Putamen (tissue), 1 donor: ENCODE measurements around the gene BBS5.

Source experiments
- DNase-seq: peaks from one replicate; pipeline ENCODE4 v3.0.0-alpha.2; 2016; ENCODE audit warnings: low spot score

The BBS5 gene

DNA sequence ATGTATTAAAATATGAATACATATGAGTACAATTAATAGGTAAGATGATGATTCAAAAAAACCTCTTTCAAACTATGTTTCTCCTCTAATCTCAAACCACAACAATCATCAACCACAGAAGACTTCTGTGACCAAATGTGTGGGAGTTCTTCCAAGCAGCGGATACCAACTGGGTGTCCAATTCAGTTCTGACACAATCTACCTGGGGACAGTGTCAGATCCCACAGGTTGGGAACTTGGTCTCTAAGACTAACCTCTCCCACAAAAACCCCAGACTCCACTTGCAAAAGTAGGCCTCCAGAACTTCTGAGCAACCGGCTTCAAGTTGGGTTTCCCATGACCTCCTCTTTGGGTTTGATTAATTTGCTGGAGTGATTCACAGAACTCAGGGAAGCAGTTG is 67.5 kb downstream of the BBS5 start:
- DNase-seq = no peak
